DND-41 (cell line): ENCODE results near the gene PRMT1.

ENCODE experiments used
- ATAC-seq: fragments of 200-7000 bp; cut with Tn5 transposase; 3 replicates; pipeline ENCODE4 v1.9.1; 2021; ENCODE audit warnings: low read depth; ENCODE audit not compliant: insufficient read depth
- DNase-seq: peaks from one replicate; pipeline ENCODE4 v3.0.0-alpha.2; 2020
- H2AFZ ChIP-seq: 2 replicates; pipeline ENCODE4 v1.6.0; 2012; ENCODE audit warnings: low read depth, low read length
- H3K27ac ChIP-seq: 2 replicates; pipeline ENCODE4 v1.5.1; 2012; ENCODE audit warnings: low read length, inconsistent platforms
- H3K27me3 ChIP-seq: fragments of 200-600 bp; sonication (generic); 2 replicates; pipeline ENCODE4 v1.6.0; 2012; ENCODE audit warnings: low read length, mild to moderate bottlenecking, inconsistent platforms; ENCODE audit not compliant: insufficient read depth, poor library complexity
- H3K36me3 ChIP-seq: 2 replicates; pipeline ENCODE4 v1.5.1; 2012; ENCODE audit warnings: low read length, inconsistent platforms; ENCODE audit not compliant: insufficient read depth
- H3K4me1 ChIP-seq: 2 replicates; pipeline ENCODE4 v1.5.1; 2012; ENCODE audit warnings: mild to moderate bottlenecking, low read length; ENCODE audit not compliant: insufficient read depth
- H3K4me2 ChIP-seq: 2 replicates; pipeline ENCODE4 v1.6.0; 2012; ENCODE audit warnings: mild to moderate bottlenecking, moderate library complexity, low read length, inconsistent platforms; ENCODE audit not compliant: insufficient read depth
- H3K4me3 ChIP-seq, 2 experiments: fragments of 200-600 bp in 1 of 2; shearing (Covaris generic) in 1 of 2; 2 replicates each; pipeline ENCODE4 v1.5.1; 2012 to 2016; ENCODE audit warnings: inconsistent platforms in 2 of 2, low read length in 2 of 2, mild to moderate bottlenecking in 2 of 2, low read depth in 1 of 2, moderate library complexity in 1 of 2
- H3K79me2 ChIP-seq: 2 replicates; pipeline ENCODE4 v1.6.0; 2012; ENCODE audit warnings: low read length, inconsistent platforms; ENCODE audit not compliant: insufficient read depth
- H3K9ac ChIP-seq: 2 replicates; pipeline ENCODE4 v1.6.0; 2012; ENCODE audit warnings: low read depth, mild to moderate bottlenecking, inconsistent platforms, low read length, moderate library complexity
- H3K9me3 ChIP-seq: 2 replicates; pipeline ENCODE4 v1.5.1; 2012; ENCODE audit warnings: low read length, moderate library complexity, mild to moderate bottlenecking, inconsistent platforms; ENCODE audit not compliant: insufficient read depth, severe bottlenecking
- H4K20me1 ChIP-seq: 2 replicates; pipeline ENCODE4 v1.6.0; 2012; ENCODE audit warnings: low read length; ENCODE audit not compliant: insufficient read depth
- EZH2 ChIP-seq: IDR thresholded peaks from 3 replicates; pipeline ENCODE4 v1.6.1; 2012; ENCODE audit warnings: borderline replicate concordance, low read depth, mild to moderate bottlenecking, moderate library complexity, low read length, inconsistent platforms; ENCODE audit not compliant: severe bottlenecking
- TF ChIP-seq, protein P1 (sequence below): IDR thresholded peaks from 2 replicates; pipeline ENCODE4 v1.5.1; 2012; ENCODE audit warnings: borderline replicate concordance, low read length, moderate library complexity, mild to moderate bottlenecking; ENCODE audit not compliant: poor library complexity, severe bottlenecking; ENCODE audit errors: extremely low read depth

The PRMT1 gene

DNA sequence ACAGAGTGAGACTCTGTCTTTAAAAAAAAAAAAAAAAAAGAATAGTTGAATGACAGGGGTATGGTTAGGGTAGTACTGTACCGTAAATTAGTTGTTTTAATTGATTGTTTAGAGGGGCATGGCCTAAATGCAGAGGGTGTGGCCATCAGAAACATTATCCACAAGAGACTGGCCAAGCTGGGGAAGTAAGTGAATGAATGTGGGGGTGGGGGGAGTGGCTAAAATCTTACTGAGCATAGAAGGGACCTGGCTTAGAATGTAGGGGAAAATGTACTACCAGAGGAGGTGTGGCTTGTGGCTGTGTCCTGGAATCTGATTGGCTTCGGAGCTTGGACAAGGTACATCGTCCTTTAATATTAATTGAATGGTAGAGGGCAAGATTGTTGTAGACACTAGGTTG, 7.6 kb upstream of the PRMT1 start:
- Histone ChIP-seq H3K9ac (no peak overlapping the region), H3K4me3 (no peak overlapping the region), H3K79me2 (peaks cover 31% of the 10 kb centered on the region), H4K20me1 (peaks cover 14% of the 10 kb centered on the region), H3K4me2 (no peak overlapping the region), H3K27me3 (no peaks in the 10 kb centered on the region), H2AFZ (no peak overlapping the region), H3K4me1 (peaks cover 17% of the 10 kb centered on the region), H3K36me3 (peaks cover 29% of the 10 kb centered on the region), H3K9me3 (no peaks in the 10 kb centered on the region), H3K27ac (no peak overlapping the region)
- TF ChIP-seq EZH2: no peak
- DNase-seq (no peak), ATAC-seq (no peak)

DNA sequence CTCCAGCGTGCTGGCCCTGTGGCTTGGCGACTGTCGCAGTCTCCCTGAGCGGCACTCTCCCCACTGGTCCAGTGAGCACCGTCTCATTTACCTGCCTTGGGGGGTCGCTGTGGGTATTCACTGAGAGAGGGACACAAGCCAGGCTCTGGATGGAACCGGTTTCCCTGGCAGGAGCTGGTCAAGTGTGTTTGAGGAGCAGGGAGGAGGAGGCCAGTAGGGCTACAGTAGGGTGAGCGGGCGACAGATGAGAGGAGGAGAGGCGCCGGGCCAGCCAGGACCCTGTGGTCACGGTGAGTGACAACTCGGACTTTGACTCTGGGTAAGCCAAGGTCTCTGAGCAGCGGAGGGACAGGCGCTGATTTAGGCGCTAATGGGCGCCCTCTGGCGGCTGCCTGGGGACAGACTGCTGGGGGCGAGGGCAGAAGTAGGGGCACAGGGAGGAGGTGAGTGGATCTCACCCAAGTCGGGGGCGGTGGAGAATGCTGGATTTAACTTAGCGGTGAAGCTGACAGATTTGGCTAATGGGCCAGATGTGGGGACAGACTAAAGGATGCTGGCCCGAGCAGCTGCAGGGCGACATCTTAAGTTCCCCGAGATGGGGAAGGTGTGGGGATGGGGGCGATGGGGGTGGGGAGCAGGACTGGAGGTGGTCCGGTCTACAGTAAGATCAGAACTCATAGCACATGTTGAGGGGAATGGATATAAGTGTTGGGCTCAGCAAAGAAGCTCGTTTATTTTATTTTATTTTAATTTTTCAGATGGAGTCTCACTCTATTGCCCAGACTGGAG, 4.7 kb upstream of the PRMT1 start:
- H3K36me3 ChIP-seq: peaks cover 29% of the 10 kb centered on the region

DNA sequence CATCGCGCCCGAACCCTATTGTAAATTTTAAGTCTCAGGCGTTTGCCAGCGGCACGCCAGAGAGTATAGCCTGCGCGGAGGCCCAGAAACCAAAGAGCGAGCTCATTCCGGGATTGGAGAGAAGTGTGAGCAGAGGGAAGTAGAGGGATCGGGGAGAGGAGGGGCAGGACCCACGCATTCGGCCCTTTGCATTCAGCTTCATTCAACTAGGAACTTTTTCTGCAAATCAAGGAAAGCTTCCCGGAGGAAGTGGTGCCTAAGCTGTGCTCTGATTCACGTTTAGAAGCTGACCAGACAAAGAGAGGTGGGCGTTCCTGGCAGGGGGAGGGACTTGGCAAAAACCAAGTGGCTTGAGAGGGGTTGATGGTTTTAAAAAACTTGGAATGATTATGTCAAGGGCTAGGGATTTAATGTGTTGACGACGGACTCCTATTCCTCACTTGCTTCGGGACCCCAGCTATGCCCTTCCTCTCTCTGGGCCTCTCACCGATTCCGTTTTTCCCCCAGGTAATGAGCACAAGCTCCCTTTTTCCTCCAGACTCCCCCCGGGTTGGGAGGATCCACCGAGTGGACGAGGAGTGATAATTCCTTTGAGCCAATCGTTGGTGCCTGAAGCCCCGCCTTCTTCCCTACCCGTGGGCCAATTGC, 811 bp upstream of the PRMT1 start:
- Histone ChIP-seq H2AFZ (peak overlapping the region; percentile 86), H3K9ac (peak overlapping the region; percentile 61), H3K4me3 (peak overlapping the region; percentile 6 to 58; a peak in 3 of 4 replicates), H3K36me3 (peaks cover 34% of the 10 kb centered on the region), H4K20me1 (peaks cover 37% of the 10 kb centered on the region), H3K27me3 (no peaks in the 10 kb centered on the region), H3K79me2 (peaks cover 41% of the 10 kb centered on the region), H3K4me2 (peak overlapping the region; percentile 71), H3K27ac (peak overlapping the region; percentile 95), H3K9me3 (no peaks in the 10 kb centered on the region), H3K4me1 (peaks cover 38% of the 10 kb centered on the region)
- DNase-seq: no peak
- TF ChIP-seq, protein P1, sequence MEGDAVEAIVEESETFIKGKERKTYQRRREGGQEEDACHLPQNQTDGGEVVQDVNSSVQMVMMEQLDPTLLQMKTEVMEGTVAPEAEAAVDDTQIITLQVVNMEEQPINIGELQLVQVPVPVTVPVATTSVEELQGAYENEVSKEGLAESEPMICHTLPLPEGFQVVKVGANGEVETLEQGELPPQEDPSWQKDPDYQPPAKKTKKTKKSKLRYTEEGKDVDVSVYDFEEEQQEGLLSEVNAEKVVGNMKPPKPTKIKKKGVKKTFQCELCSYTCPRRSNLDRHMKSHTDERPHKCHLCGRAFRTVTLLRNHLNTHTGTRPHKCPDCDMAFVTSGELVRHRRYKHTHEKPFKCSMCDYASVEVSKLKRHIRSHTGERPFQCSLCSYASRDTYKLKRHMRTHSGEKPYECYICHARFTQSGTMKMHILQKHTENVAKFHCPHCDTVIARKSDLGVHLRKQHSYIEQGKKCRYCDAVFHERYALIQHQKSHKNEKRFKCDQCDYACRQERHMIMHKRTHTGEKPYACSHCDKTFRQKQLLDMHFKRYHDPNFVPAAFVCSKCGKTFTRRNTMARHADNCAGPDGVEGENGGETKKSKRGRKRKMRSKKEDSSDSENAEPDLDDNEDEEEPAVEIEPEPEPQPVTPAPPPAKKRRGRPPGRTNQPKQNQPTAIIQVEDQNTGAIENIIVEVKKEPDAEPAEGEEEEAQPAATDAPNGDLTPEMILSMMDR: no peak
- TF ChIP-seq EZH2: no peak
- no peak for ATAC-seq

More for the DNA sequence above, 4.7 kb upstream of the PRMT1 start:
- Histone ChIP-seq H2AFZ (no peak overlapping the region), H4K20me1 (peaks cover 7% of the 10 kb centered on the region), H3K9me3 (no peaks in the 10 kb centered on the region), H3K27ac (no peak overlapping the region), H3K4me1 (peaks cover 12% of the 10 kb centered on the region), H3K27me3 (no peaks in the 10 kb centered on the region), H3K4me2 (no peak overlapping the region), H3K4me3 (no peak overlapping the region), H3K79me2 (peaks cover 9% of the 10 kb centered on the region), H3K9ac (no peak overlapping the region)
- DNase-seq: peak; percentile 75
- ATAC-seq: no peak
- TF ChIP-seq EZH2: no peak
- TF ChIP-seq, protein P1: peak; percentile 97

DNA sequence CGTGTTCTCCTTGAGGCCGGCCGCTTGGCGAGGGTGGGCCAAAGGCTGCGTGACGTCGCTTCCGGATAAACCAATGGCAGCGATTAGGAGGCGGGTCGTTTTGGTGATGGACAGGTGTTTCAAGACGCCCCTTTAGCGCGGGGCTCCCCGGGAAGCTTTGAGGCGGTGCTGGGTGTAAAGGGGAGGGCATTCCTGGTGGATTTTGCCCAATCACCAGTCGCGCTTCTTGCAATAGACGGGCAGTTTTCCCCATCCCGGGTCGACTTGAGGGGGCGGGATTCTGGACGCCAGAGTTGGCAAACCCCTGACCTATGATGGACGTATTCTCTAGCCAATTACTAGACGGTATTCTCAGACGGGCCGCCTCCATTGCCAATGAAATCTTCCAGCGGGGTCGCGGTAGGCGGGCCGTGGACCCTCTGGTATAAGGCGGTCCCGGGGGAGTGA, 264 bp upstream of the PRMT1 start:
- peak overlapping the region; percentile 99 for H3K9ac ChIP-seq
- peak overlapping the region; percentile 72 for H2AFZ ChIP-seq
- H3K4me2 ChIP-seq: peak overlapping the region; percentile 79
- H3K4me1 ChIP-seq: peaks cover 38% of the 10 kb centered on the region
- no peaks in the 10 kb centered on the region for H3K27me3 ChIP-seq
- H4K20me1 ChIP-seq: peaks cover 41% of the 10 kb centered on the region
- TF ChIP-seq, protein P1: no peak
- TF ChIP-seq EZH2: no peak
- peaks cover 33% of the 10 kb centered on the region for H3K36me3 ChIP-seq
- H3K4me3 ChIP-seq: peak overlapping the region; percentile 83 to 91
- ATAC-seq: peak; percentile 82
- peak; percentile 100 for DNase-seq
- peaks cover 44% of the 10 kb centered on the region for H3K79me2 ChIP-seq
- H3K27ac ChIP-seq: peak overlapping the region; percentile 96
- H3K9me3 ChIP-seq: no peaks in the 10 kb centered on the region
